Ishikawa (cell line): ENCODE results near the gene SLC10A7.

Experiments
- CEBPB ChIP-seq: IDR thresholded peaks from 2 replicates; pipeline ENCODE4 v1.6.1; 2012
- CREB1 ChIP-seq: IDR thresholded peaks from 2 replicates; pipeline ENCODE4 v1.6.1; 2012; ENCODE audit warnings: low read depth
- EGR1 ChIP-seq: IDR thresholded peaks from 2 replicates; pipeline ENCODE4 v1.6.1; 2012
- EP300 ChIP-seq: IDR thresholded peaks from 2 replicates; pipeline ENCODE4 v1.6.1; 2012; ENCODE audit warnings: borderline replicate concordance
- FOXM1 ChIP-seq: IDR thresholded peaks from 2 replicates; pipeline ENCODE4 v1.6.1; 2012; ENCODE audit warnings: low read depth, borderline replicate concordance
- MAX ChIP-seq: IDR thresholded peaks from 2 replicates; pipeline ENCODE4 v1.6.1; 2012
- RAD21 ChIP-seq: IDR thresholded peaks from 2 replicates; pipeline ENCODE4 v1.6.1; 2012; ENCODE audit warnings: low read depth
- REST ChIP-seq: IDR thresholded peaks from 2 replicates; pipeline ENCODE4 v1.6.1; 2012; ENCODE audit warnings: low read depth, mild to moderate bottlenecking
- TAF1 ChIP-seq: IDR thresholded peaks from 2 replicates; pipeline ENCODE4 v1.6.1; 2012; ENCODE audit warnings: low read depth, mild to moderate bottlenecking
- TCF12 ChIP-seq: IDR thresholded peaks from 2 replicates; pipeline ENCODE4 v1.6.1; 2012; ENCODE audit warnings: low read depth
- TEAD4 ChIP-seq: IDR thresholded peaks from 2 replicates; pipeline ENCODE4 v1.6.1; 2012
- YY1 ChIP-seq: IDR thresholded peaks from 2 replicates; pipeline ENCODE4 v1.6.1; 2012; ENCODE audit warnings: low read depth
- ZBTB7A ChIP-seq: IDR thresholded peaks from 2 replicates; pipeline ENCODE4 v1.6.1; 2012; ENCODE audit warnings: low read depth

GRCh38 chr4:146508229-146508939, 13.4 kb downstream of the SLC10A7 start:
- no peak for TF ChIP-seq RAD21
- TF ChIP-seq EP300, result no peak
- TF ChIP-seq TAF1, result no peak
- TF ChIP-seq REST, result no peak
- no peak for TF ChIP-seq TEAD4
- no peak for TF ChIP-seq MAX
- no peak for TF ChIP-seq EGR1
- no peak for TF ChIP-seq FOXM1
- TF ChIP-seq YY1, result no peak
- TF ChIP-seq CEBPB, result no peak
- TF ChIP-seq TCF12, result no peak
- TF ChIP-seq ZBTB7A, result no peak
- no peak for TF ChIP-seq CREB1
